Smooth muscle cell (in vitro differentiated cells): Measurements from ENCODE around the gene ATP5ME. TPM values are rescaled to one million over a fixed set of nuclear protein-coding genes. Genes with fewer than 3 reads are reported as not detected.

ENCODE experiments used
- DNase-seq: peaks from one replicate; lab custom pipeline; 2025; ENCODE audit not compliant: unreplicated experiment; lab: John Stamatoyannopoulos, UW
- H2AFZ ChIP-seq: fragments of 200-600 bp; sonication (generic); 2 replicates; pipeline ENCODE4 v1.6.0; 2016; ENCODE audit warnings: antibody characterized with exemption, low read depth, mild to moderate bottlenecking
- H3F3A ChIP-seq: fragments of 200-600 bp; sonication (generic); 2 replicates; pipeline ENCODE4 v1.6.0; 2017; ENCODE audit warnings: antibody characterized with exemption, low read depth
- H3K27ac ChIP-seq: fragments of 200-600 bp; sonication (generic); 2 replicates; pipeline ENCODE4 v1.5.1; 2016; ENCODE audit warnings: low read depth, mild to moderate bottlenecking
- H3K27me3 ChIP-seq: fragments of 200-600 bp; sonication (generic); 2 replicates; pipeline ENCODE4 v1.6.1; 2016; ENCODE audit warnings: low read depth, mild to moderate bottlenecking
- H3K36me3 ChIP-seq: fragments of 200-600 bp; sonication (generic); 2 replicates; pipeline ENCODE4 v1.5.1; 2016; ENCODE audit warnings: low read depth
- H3K4me1 ChIP-seq: fragments of 200-600 bp; sonication (generic); 2 replicates; pipeline ENCODE4 v1.5.1; 2016; ENCODE audit warnings: low read depth
- H3K4me2 ChIP-seq: fragments of 200-600 bp; sonication (generic); 2 replicates; pipeline ENCODE4 v1.6.0; 2016; ENCODE audit warnings: mild to moderate bottlenecking
- H3K4me3 ChIP-seq: fragments of 200-600 bp; sonication (generic); 2 replicates; pipeline ENCODE4 v1.5.1; 2016; ENCODE audit warnings: mild to moderate bottlenecking
- H3K79me2 ChIP-seq: fragments of 200-600 bp; sonication (generic); 2 replicates; pipeline ENCODE4 v1.6.0; 2016; ENCODE audit warnings: low read depth, mild to moderate bottlenecking
- H3K9ac ChIP-seq: fragments of 200-600 bp; sonication (generic); 2 replicates; pipeline ENCODE4 v1.6.0; 2016; ENCODE audit warnings: low read depth
- H3K9me3 ChIP-seq: fragments of 200-600 bp; sonication (generic); replicated peaks from 2 replicates; pipeline ENCODE4 v1.5.1; 2016; ENCODE audit warnings: low read depth
- H4K20me1 ChIP-seq: fragments of 200-600 bp; sonication (generic); 2 replicates; pipeline ENCODE4 v1.6.0; 2016; ENCODE audit warnings: low read depth
- WGBS: methylation state at CpG from one replicate; pipeline ENCODE4 v1.1.7; 2016; ENCODE audit warnings: low lambda C conversion rate; 5-methylcytosine and 5-hydroxymethylcytosine counted together
- polyA plus RNA-seq: library from polyadenylated mRNA; unstranded; fragments of >200 nt; fragmentation: Nextera tagmentation; extraction: Ambion mirVana; gene quantifications from 2 replicates; pipeline ENCODE4 v1.2.1, GENCODE V29; 2016
- total RNA-seq: library from RNA; depleted of rRNA; stranded (reverse); fragments of >200 nt; gene quantifications from 2 replicates; pipeline ENCODE4 v1.2.3, GENCODE V29; 2014
- TF ChIP-seq, protein P1 (sequence below): fragments of 200-600 bp; sonication (generic); IDR thresholded peaks from 2 replicates; pipeline ENCODE4 v1.5.1; 2017; ENCODE audit warnings: borderline replicate concordance, mild to moderate bottlenecking, antibody characterized with exemption; ENCODE audit not compliant: insufficient read depth, poor library complexity, severe bottlenecking

Gene ATP5ME
- total and polyA plus RNA-seq, 2 experiments from 2014 or later: 95.4 to 699 TPM

DNA sequence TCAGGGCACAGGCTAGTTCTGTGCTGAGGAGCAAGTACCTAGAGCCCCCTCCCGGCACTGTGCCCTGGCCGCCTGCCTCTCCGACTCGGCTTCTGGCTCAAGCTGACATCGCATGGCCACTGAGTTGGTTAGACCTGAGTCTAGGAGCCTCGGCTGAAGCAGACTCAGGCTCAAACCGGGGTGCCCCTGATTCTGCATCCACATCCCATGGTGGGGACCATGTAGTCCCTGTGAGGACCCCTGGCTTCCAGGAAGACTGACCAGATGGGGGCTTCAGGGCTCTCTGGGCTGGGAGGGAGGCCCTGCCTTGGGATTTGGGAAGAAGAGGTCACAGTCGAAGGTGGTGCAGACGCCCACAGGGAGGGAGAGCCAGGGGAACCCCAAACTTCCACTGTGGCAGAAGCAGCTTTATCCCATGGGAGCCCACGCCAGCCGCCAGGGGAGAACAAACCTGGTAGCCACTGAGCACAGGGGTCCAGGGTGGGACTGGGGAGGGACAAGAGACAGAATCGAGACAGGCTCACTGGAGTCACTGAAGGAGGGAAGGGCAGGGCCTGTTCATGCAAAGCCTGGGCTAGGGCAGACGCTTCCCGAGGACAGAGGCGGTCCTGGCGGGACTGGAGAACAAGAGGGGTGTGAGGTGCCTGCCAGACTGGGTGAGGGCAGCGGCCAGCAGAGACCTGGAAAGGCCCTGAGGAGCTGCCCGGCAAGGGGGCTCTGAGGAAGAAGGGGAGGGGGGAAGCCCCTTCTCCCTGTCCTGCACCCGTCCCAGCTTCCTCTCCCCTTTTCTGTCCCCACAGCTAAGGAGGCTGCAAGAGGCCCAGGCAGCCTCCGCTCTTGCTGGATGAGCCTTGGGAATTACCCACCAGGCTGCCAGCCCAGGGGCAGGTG lies 47.6 kb downstream of the ATP5ME start:
- H3K4me1 ChIP-seq: peaks cover 9% of the 10 kb centered on the region
- WGBS: 92% methylated on average over 19 of the region's 20 CpGs
- no peaks in the 10 kb centered on the region for H3F3A ChIP-seq
- H3K9ac ChIP-seq: no peak overlapping the region
- no peak overlapping the region for H3K4me2 ChIP-seq
- H4K20me1 ChIP-seq: no peaks in the 10 kb centered on the region
- DNase-seq: no peak
- H3K4me3 ChIP-seq: no peak overlapping the region
- H2AFZ ChIP-seq: no peak overlapping the region
- H3K27ac ChIP-seq: no peak overlapping the region
- TF ChIP-seq, protein P1, sequence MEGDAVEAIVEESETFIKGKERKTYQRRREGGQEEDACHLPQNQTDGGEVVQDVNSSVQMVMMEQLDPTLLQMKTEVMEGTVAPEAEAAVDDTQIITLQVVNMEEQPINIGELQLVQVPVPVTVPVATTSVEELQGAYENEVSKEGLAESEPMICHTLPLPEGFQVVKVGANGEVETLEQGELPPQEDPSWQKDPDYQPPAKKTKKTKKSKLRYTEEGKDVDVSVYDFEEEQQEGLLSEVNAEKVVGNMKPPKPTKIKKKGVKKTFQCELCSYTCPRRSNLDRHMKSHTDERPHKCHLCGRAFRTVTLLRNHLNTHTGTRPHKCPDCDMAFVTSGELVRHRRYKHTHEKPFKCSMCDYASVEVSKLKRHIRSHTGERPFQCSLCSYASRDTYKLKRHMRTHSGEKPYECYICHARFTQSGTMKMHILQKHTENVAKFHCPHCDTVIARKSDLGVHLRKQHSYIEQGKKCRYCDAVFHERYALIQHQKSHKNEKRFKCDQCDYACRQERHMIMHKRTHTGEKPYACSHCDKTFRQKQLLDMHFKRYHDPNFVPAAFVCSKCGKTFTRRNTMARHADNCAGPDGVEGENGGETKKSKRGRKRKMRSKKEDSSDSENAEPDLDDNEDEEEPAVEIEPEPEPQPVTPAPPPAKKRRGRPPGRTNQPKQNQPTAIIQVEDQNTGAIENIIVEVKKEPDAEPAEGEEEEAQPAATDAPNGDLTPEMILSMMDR: no peak
- H3K27me3 ChIP-seq: no peaks in the 10 kb centered on the region
- H3K79me2 ChIP-seq: no peaks in the 10 kb centered on the region
- H3K9me3 ChIP-seq: no peaks in the 10 kb centered on the region
- H3K36me3 ChIP-seq: no peaks in the 10 kb centered on the region

DNA sequence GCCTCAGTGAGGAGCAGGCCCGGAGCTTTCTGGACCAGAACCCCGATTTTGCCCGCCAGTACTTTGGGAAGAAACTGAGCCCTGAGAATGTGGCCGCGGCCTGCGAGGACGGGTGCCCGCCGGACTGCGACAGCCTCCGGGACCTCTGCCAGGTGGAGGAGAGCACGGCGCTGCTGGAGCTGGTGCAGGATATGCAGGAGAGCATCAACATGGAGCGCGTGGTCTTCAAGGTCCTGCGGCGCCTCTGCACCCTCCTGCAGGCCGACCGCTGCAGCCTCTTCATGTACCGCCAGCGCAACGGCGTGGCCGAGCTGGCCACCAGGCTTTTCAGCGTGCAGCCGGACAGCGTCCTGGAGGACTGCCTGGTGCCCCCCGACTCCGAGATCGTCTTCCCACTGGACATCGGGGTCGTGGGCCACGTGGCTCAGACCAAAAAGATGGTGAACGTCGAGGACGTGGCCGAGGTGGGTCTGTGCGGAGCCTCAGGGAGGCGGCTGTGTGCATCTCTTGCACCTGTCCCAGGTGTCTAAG lies 48.4 kb downstream of the ATP5ME start:
- Histone ChIP-seq H3K4me2 (no peak overlapping the region), H3K27ac (no peak overlapping the region), H3K9me3 (no peaks in the 10 kb centered on the region), H4K20me1 (no peaks in the 10 kb centered on the region), H2AFZ (no peak overlapping the region), H3K4me3 (no peak overlapping the region), H3K9ac (no peak overlapping the region), H3F3A (no peaks in the 10 kb centered on the region), H3K27me3 (no peaks in the 10 kb centered on the region), H3K79me2 (no peaks in the 10 kb centered on the region), H3K4me1 (peaks cover 9% of the 10 kb centered on the region), H3K36me3 (no peaks in the 10 kb centered on the region)
- WGBS: 97% methylated on average over 39 of the region's 39 CpGs
- TF ChIP-seq, protein P1: no peak
- DNase-seq: no peak

DNA sequence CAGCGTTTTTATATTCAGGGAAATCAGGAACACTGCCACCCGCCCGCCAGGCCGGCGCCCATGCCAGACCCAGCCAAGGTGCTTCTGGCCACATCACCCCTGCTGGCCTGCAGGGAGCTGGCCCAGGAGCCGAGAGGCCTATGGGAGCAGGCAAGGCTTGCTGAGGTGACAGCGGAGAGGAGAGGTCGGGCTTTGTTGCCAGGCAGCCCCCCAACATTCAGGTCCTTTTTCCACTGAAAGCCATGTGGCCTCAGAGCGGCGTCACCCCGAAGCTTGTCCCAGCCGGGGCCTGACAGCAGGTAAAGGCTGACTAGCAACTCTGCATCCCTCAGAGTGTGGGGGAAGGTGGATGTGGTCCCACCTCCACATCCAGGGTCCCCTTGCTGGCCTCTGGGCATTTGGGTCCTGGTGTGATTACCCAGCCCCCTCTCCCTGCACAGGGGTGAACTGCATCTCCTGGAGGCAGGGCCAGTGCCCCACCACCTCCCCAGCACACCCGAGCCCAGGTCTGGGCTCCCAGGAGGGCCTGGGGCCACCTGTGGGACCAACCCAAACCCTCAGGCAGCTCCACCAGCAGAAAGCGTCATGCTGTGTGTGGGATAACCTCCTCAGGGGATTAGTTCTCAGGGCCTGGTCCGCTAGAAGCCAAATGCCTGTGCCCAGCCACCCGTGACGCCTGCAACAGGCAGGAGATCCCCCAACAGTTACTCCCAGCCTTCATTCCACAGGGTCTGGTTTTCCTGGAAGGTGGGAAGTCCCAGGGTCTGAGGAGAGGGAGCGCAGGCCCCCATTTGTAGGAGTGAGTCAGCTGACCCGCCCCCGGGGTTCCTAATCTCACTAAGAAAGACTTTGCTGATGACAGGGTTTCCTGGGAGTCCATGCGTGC lies 49.1 kb downstream of the ATP5ME start, which contains the start of gene PDE6B:
Gene PDE6B (plus strand): TSS at position 869 of the 886 bp plus-strand sequence. CDS start 54 bp downstream, outside the sequence.
- Histone ChIP-seq H3K9me3 (no peaks in the 10 kb centered on the region), H4K20me1 (no peaks in the 10 kb centered on the region), H3K4me3 (no peak within 1 kb of the TSS), H3K36me3 (no peaks in the 10 kb centered on the region), H3K4me2 (peak within 1 kb of the TSS; percentile 48), H3K27me3 (no peaks in the 10 kb centered on the region), H3K27ac (no peak within 1 kb of the TSS), H3K9ac (no peak within 1 kb of the TSS), H3K79me2 (no peaks in the 10 kb centered on the region), H3F3A (no peaks in the 10 kb centered on the region), H2AFZ (no peak within 1 kb of the TSS), H3K4me1 (peaks cover 9% of the 10 kb centered on the region)
- WGBS: 70% methylated on average over 21 of the region's 21 CpGs
- TF ChIP-seq, protein P1: no peak
- no peak for DNase-seq
